Measurements from ENCODE around the gene ACACA.

The ACACA gene

DNA sequence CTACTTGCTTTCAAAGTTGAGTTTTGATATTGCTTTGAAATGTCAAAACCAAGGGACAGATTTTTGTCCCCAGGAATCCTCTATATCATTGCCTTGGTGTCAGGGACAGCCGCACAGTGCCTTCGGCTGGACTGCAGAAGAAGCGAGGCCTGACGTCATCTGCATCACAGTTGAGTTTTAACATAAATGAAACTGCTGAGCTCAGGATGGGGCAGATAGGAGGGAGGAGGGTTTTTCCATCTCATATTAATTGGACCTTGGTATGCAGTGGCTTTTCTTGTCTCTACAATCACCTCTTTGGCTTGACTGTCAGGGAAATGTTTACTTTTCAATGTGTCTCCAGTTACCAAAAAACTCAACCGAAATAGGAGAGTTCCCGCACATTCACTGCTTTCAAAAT lies 346.5 kb downstream of the ACACA start:
- no peak for DNase-seq

DNA sequence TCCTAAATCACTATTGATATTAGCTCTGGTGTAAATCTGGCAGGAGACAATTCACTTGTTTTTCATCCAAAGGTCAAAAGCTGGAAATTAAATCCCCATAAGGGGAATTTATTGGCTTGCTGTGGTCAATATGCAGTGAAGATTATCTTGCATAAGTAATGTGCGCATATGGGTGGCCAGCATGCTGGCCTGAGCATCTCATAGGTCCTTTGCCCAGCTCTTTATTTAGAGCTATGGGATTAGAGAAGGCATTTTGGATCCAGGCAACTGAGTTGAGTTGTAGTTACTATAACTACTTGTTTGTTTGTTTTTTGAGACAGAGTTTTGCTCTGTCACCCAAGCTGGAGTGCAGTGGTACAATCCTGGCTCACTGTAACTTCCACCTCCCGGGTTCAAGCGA lies 347.1 kb downstream of the ACACA start:
- no peak for DNase-seq

DNA sequence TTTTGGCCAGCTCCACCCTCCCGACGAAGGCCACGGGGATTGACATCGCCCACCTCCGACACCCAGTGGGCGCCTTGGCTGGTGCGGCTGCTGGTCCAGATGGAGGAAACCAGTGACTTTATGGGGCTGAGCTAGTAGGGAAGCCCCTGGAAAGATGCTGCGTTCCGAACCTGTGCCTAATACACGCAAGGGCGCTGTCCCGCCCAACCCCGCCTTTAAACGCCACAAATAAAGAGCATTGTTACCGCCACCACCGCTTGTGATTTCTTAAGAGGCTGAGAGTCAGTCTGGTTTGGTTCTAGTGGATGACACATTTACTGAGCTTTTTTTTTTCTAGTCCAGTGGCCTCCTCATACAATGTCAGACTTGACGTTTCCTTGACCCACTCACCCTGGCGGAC lies 350.0 kb downstream of the ACACA start:
- no peak for DNase-seq

DNA sequence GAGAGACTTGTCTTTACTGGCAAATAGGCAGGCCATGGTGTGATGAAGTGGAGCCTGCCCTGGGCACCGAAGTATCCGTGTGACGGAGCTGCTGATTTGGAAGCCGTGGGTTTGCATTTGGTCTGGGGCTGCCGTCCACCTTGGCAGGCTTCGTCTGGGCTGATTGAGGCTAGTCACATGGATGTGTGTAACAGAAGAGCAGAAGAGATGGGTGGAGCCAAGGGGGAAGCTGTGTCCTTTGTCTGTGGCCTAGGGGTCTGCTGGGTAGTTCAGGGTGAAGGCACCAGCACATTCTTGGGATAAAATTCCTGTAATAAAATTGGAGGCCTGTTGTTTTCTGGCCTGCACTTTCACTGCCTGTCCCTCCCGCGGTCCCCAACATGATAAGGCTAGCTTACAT lies 351.7 kb downstream of the ACACA start:
- DNase-seq: no peak

DNA sequence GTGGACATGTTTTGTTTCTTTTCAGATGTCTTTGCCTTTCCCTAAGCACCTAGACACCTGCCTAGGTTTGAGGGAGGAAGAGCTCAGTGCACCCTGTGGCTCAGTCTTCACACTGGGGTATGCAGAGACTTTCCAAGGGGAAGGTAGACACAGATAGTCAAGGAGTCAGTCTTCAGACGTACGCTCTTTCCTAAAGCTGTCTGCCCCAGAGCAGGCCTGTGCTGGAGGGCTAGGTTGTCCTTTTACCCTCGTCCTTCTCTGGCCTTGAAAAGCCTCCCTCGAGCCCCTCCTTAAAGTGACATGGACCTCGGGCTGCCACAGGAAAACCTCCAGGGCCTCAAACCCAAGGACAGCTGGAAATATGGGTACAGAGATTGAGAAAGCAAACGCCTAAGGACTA lies 354.2 kb downstream of the ACACA start:
- no peak for DNase-seq

DNA sequence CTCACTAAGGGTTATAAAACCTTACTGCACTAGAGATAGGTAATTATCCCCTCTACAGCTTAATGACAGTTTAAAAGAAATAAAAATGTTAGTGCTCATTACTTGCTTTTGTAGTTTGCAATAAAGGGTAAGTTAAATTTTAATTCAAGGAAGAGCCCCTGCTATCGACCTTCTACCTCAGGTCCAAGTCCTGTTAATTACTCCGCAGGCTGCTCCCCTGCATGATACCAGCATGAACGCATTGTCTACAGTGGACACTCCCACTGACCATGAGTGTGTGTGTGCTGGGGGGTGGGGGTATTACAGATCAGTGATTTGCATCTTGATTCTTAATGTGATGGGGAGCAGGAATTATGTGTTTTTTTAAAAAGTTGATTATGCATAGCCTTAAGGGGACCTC lies 354.8 kb downstream of the ACACA start:
- DNase-seq: no peak

DNA sequence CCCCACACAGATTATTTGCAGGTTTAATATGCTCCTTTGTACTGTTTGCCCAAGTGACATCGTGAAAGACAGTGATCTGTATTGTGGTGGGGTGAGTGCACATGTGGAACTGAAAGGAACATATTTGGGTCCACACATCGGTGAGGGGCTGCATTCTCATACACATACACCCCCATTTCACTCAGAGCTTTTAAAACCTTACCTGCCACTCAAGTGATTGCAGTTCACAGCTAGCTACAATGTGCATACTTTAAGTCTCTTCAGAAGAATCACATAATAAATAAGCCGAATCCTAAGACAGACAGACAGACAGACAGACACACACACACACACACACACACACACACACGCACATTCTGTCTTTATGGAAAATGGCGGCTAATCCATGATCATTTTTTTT lies 355.3 kb downstream of the ACACA start:
- no peak for DNase-seq

DNA sequence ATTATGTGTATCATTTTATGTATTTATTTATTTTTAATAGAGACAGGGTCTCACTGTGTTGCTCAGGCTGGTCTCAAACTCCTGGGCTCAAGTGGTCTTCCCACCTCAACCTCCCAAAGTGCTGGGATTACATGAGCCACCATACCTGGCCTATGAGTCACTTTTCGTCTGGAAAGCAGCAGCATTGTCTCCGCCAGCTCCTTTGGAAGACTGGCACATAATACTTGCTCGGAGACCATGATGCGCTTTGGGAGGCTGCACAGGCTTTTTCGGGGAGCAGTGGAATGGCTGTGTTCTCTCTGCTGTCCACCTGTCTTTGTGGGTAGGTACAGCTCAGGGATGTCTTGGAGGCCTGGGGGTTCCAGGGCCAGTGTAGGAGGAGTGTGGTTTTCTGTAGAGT lies 355.7 kb downstream of the ACACA start:
- DNase-seq: no peak

DNA sequence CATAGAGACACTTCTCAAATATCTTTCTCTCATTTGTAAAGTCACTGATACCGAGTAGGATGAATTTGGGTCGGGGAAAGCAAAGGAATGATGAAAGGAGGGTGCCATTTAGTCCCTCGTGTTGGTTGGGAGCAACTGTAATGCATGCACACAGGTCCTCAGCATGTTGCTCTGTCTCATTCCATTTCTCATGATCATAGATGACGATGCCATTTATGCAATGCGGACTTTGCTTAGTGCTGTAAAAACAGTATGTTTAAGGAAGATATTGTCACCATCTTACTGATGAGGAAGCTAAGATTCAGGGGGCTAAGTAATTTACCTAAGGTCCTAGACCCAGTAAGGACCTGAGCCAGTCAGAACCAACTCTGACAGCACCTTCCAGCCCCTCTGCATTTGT lies 357.8 kb downstream of the ACACA start:
- no peak for DNase-seq

DNA sequence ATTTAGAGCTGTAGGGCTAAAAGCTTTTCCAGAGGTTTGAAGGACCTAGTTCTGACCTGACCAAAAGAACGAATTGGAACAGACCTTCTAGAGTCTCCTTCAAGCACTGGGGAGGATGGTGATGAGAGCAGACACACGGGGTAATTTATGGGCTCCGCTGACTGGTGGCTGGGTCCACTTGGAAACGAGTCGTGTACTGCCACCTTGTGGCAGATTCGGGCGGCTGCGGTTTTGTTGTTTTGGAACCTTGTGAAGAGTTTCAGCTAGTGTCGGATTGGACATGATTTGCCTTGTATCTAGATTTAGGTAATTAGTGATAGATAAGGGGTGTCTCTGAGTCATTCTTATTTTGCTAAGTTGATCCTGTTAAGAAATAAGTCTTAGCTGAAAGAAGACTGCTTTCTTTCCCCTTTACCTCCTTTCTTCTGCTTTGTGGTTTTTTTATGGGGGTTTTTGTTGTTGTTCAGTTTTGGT lies 359.0 kb downstream of the ACACA start:
- peak; percentile 6 for DNase-seq

DNA sequence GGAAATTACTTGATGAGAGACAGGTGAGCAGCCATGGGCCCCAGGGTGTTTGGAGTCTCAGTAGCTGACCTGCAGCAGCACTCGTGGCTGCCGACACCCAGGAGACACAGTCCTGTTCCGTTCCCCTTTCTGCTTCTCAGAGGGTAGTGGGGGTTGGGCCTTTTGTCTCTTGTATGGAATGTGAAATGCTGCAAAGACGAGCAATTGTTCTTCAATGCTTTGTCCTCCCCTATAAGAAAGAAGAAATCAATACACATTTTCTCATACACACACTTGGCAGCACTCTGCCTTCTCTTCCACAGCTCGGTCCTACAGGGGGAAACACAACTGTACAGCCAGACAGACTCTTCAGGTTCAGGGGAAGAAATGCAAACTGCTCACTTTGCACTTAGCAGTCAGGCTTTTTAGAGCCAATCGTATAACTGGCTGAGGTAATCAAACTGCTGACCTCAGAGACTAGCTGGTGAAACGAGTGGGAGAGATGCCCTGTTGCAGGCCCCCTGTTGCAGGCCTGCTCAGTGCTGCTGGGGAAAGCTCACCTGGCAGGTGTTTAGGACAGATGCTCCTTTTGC lies 361.2 kb downstream of the ACACA start:
- no peak for DNase-seq

DNA sequence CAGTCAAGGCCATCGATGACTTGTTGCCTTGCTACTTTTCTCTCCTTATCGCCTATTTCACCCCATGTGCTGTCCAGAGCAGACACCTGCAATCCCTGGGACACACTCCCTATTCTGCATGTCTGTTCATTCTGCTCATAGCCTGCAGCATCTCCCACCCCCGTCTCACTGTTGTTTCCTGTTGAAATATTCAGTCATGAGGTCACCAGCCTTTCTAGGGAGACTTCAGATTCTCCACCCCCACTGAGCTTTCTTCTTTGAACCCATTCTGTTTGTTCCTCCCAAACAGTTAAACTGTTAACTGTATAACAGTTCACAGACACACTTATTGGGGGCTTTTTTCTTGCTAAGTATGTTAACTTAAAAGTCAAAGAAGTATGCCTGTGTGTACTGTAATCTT lies 363.4 kb downstream of the ACACA start:
- DNase-seq: no peak

DNA sequence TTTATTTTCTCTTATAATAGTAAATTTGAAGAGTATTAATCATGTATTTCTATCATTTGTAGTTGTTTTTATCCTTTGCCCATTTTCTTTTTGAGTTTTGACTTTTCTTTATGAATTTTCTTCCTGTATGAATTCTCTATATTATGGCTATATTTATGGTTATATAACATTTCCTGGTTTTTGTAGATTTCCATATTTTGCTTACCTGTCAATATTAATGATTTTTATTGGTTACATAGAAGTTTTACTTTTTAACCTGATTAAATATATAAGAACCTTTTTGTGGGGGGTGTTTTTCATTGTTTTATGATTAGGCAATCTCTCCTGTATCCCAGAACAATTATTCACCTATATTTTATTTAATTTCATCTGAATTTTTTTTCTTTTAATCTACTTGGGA lies 364.7 kb downstream of the ACACA start:
- DNase-seq: no peak

DNA sequence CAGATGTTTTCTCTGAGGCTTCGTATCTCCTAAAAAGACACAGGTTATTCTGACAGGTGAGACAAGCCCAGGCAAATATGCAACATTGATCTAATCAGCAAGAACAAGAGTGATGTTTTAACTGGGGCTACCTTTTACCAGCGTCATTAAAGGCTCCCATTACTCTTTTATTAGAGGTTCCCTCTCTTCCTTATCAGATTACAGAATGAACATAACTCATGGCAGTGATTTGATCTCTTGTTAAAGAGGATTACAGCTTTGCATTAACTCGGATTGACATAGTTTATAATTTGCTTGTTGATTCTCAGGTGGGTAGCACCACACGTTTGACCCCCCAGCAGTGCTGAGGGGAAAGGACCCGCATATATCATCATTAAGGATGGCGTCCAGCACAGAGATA lies 367.4 kb downstream of the ACACA start:
- no peak for DNase-seq

DNA sequence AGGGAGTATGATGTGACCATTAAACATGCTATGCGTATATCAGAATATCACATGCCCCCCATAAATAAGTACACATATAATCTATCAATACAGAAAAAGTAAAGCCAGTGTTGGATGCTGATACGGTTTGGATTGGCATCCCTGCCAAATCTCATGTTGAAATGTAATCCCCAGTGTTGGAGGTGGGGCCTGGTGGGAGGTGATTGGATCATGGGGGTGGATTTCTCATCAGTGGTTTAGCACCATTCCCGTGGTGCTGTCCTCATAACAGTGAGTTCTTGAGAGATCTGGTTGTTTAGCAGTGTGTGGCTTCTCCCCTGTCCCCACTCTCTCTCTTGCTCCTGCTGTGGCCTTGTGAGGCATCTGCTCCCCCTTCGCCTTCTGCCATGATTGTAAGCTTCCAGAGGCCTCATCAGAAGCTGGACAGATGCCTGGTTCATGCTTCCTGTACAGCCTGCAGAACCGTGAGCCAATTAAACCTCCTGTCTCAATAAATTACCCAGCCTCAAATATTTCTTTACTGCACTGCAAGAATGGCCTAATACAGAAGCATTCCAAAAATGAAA lies 369.0 kb downstream of the ACACA start:
- no peak for DNase-seq
